Ovary (tissue), 3 donors: ENCODE measurements around the gene VASH1.

ENCODE experiments used
- EP300 ChIP-seq: sonication (generic); formaldehyde crosslinking; IDR thresholded peaks from one replicate; pipeline ENCODE4 v1.6.1; 2017; ENCODE audit warnings: antibody characterized with exemption
- POLR2A ChIP-seq: fragments of 450-650 bp; IDR thresholded peaks from one replicate; pipeline ENCODE4 v1.6.1; 2017; ENCODE audit warnings: antibody characterized with exemption, mild to moderate bottlenecking, moderate library complexity
- TF ChIP-seq, protein P1 (sequence below), 3 donors: fragments of 450-650 bp in 2 of 3; fragments of 200-600 bp in 1 of 3; IDR thresholded peaks; one replicate each; pipeline versions ENCODE4 v1.5.1 to v1.8.0; 2016 to 2022; ENCODE audit warnings: antibody characterized with exemption in 3 of 3, mild to moderate bottlenecking in 1 of 3
- donor health status: DM: no; HTN: no; CAD: no.

DNA sequence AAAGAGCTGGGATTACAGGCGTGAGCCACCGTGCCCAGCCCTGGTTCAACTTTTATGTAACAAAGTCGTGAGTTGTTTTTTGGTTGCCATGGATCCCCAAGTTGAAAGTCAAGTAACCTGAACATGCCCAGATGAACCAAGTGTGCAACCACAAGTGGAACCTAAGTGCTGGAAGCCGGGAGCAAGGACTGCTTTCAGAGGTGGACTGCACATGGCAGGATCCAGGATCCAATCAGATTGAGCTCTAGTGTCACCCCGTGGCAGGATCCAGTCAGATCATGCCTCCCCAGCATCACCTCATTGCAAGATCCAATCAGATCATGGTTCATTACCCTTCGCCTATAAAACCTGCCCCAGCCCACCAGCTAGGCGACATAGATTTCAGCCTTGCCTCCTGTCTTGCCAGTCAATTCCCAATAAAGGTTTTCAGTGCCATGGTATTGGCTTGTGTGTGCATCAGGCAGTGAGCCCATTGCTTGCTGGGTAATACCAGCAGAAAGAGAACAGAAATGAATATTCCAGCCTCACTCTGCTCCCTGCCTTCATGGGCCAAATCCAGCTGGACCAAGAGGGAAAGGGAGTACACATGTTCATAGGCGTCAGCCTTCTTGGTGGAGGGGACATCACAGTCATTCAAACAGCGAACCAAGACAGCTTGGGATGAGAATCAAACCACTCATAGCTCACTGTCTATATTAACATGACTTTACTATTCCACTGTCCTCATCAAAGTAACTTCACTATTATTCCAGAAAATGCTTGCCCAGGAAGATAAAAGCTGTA is 43.6 kb upstream of the VASH1 start:
- TF ChIP-seq EP300 (no peak), POLR2A (no peak)
- TF ChIP-seq, protein P1, sequence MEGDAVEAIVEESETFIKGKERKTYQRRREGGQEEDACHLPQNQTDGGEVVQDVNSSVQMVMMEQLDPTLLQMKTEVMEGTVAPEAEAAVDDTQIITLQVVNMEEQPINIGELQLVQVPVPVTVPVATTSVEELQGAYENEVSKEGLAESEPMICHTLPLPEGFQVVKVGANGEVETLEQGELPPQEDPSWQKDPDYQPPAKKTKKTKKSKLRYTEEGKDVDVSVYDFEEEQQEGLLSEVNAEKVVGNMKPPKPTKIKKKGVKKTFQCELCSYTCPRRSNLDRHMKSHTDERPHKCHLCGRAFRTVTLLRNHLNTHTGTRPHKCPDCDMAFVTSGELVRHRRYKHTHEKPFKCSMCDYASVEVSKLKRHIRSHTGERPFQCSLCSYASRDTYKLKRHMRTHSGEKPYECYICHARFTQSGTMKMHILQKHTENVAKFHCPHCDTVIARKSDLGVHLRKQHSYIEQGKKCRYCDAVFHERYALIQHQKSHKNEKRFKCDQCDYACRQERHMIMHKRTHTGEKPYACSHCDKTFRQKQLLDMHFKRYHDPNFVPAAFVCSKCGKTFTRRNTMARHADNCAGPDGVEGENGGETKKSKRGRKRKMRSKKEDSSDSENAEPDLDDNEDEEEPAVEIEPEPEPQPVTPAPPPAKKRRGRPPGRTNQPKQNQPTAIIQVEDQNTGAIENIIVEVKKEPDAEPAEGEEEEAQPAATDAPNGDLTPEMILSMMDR (IDR thresholded peaks at IDR 0.05) = no peak
